GM10248 (cell line): Measurements from ENCODE around the gene SNAPIN.

Experiments used
- CTCF ChIA-PET: fragments of 300-600 bp; sonication (Branson Sonifier 250); formaldehyde crosslinking; extraction: SDS; loops from one replicate; lab custom pipeline; 2021; ENCODE audit warnings: antibody characterized with exemption; lab: Yijun Ruan, JAX
- POLR2A ChIA-PET: fragments of 350-650 bp; sonication (Branson Sonifier 250); formaldehyde crosslinking; extraction: SDS; loops from one replicate; lab custom pipeline; 2020; ENCODE audit warnings: antibody characterized with exemption; lab: Yijun Ruan, JAX
- DNase-seq: peaks from one replicate; pipeline ENCODE4 v3.0.0; 2012; ENCODE audit errors: extremely low spot score
- CTCF ChIP-seq: IDR thresholded peaks from 2 replicates; pipeline ENCODE4 v1.5.1; 2012; ENCODE audit warnings: mild to moderate bottlenecking, low read depth; ENCODE audit errors: extremely low read depth, missing control alignments, control extremely low read depth

Gene SNAPIN

GRCh38 chr1:153678519-153679336 is 20.2 kb downstream of the SNAPIN start, which contains the start of gene NPR1:
Gene NPR1, plus strand, starts transcription at chr1:153678688. Its CDS starts 421 bp downstream, at chr1:153679109.
- TF ChIP-seq CTCF: no peak
- POLR2A ChIA-PET: no interaction called here
- CTCF ChIA-PET: interaction anchor here (1.0 to 2.9 kb wide), 17 partner anchors 8 to 316 kb away, joined by 3 to 18 read pairs (median 4); partner anchors contain the start of genes CREB3L4, ILF2 and RAB13
- no peak for DNase-seq

- no peak for DNase-seq
- POLR2A ChIA-PET: no interaction called here
- TF ChIP-seq CTCF: no peak
- CTCF ChIA-PET: interaction anchor here (0.6 to 2.5 kb wide), 9 partner anchors 8 to 316 kb away, joined by 3 to 18 read pairs (median 3); partner anchors contain the start of genes ILF2 and RAB13
Measured at GRCh38 chr1:153679337-153680119, 21.0 kb downstream of the SNAPIN start.

- ChIA-PET POLR2A (no interaction called here), CTCF (interaction anchor here (0.6 to 2.5 kb wide), 6 partner anchors 9 to 306 kb away, joined by 3 to 8 read pairs (median 3); partner anchors contain the start of genes ILF2 and RAB13)
- DNase-seq: no peak
- no peak for TF ChIP-seq CTCF
Measured at GRCh38 chr1:153680120-153680403, 21.6 kb downstream of the SNAPIN start.

- no peak for DNase-seq
- POLR2A ChIA-PET: interaction anchor here (0.5 kb wide), 1 partner anchor 60 kb away, joined by 4 read pairs; no protein-coding TSS in a partner anchor
- CTCF ChIA-PET: no interaction called here
- no peak for TF ChIP-seq CTCF
Measured at GRCh38 chr1:153682730-153683129, 24.2 kb downstream of the SNAPIN start.

- CTCF ChIA-PET: no interaction called here
Measured at GRCh38 chr1:153683854-153684253, 25.4 kb downstream of the SNAPIN start.

More at GRCh38 chr1:153683854-153684253, 25.4 kb downstream of the SNAPIN start:
- no peak for TF ChIP-seq CTCF
- POLR2A ChIA-PET: no interaction called here
- DNase-seq: no peak
